GM04503 (cell line): ENCODE measurements around the gene ELMO2.

ENCODE experiments used
- DNase-seq: peaks from one replicate; pipeline ENCODE4 v3.0.0-alpha.2; 2012; ENCODE audit warnings: low read depth

The ELMO2 gene

GRCh38 chr20:46332373-46333160, 73.8 kb downstream of the ELMO2 start:
- no peak for DNase-seq

- DNase-seq = no peak
These were observed 74.6 kb downstream of the ELMO2 start for GRCh38 chr20:46331611-46332361.

- no peak for DNase-seq
These were observed 75.5 kb downstream of the ELMO2 start for GRCh38 chr20:46330831-46331371.

DNA sequence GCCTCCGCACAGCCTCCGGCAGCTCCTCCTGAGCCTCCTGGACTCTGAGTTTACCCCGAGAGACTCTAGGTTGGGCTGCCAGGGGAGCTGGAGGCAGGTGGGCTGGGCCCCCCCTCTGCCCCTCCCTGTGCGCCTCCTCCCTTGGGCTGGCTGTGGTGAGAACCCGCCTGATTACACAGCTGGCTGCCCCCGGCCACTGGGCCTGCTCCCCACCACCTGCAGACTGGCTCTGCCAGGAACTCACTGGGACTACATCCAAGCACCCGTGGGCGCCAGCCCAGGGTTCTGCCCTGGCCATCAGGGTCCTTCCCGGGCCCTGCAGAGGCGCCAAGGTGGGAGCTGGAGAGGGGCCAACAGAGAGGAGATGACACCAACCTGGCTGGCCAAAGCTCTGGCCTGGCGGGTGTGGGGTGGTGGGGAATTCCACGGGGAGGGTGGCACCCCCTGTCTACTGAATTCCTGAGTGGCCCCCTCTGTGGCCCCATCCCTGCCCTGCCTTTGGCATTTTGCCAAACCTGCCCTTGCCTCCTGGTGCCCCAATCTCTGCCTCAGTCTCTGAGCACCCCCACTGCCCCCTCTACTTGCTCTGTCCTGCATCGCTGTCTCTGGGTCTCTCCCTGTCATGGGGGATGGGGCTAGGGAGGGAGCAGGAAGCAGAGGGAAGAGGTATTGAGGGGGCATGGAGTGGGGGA, 76.2 kb downstream of the ELMO2 start:
- no peak for DNase-seq

- no peak for DNase-seq
These were observed 78.1 kb downstream of the ELMO2 start for GRCh38 chr20:46328200-46328882.

- no peak for DNase-seq
These were observed 78.9 kb downstream of the ELMO2 start for GRCh38 chr20:46327557-46327956.

DNA sequence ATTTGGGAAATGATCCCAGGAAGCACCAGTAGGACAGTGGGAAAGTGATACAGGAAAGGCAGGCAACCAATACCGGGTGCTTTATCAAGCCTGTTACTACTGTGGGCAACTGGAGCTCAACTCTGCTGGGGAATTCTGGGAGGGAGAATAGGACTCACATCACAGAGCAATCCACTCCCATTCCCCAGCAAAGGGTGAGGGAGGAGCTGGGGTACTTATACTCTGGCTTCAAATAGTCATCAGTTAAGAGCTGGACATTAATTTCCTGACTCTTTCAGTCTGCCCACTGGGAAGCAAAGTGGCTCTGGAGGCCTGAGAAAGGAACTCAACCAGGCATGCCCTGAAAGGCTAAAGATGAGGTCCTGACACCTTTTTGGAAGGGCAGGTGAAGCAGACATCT, 80.6 kb downstream of the ELMO2 start:
- DNase-seq = no peak

- no peak for DNase-seq
These were observed 81.3 kb downstream of the ELMO2 start for GRCh38 chr20:46324960-46325703.

GRCh38 chr20:46324379-46324778, 82.0 kb downstream of the ELMO2 start:
- no peak for DNase-seq

DNA sequence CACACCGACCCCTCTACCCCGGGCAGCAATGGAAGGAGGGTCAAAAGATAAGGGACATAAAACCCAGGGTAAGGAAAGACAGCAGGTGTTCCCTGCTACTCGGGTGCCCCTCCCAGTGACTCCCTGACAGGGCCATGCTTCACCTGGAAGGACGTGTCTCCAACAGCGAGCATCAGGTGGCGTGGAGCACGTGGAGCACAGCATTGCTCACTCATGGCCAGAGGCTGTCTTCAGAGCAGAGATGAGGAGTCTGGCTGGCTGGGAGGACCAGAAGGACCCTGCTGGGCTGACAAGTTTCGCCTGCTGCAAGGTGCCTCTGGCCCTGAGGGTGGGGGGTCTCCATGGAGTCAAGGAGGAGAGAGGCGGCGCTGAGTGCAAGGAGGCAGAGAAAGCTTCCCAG, 82.9 kb downstream of the ELMO2 start:
- DNase-seq = no peak

- DNase-seq = no peak
These were observed 83.8 kb downstream of the ELMO2 start for GRCh38 chr20:46322641-46323040.

DNA sequence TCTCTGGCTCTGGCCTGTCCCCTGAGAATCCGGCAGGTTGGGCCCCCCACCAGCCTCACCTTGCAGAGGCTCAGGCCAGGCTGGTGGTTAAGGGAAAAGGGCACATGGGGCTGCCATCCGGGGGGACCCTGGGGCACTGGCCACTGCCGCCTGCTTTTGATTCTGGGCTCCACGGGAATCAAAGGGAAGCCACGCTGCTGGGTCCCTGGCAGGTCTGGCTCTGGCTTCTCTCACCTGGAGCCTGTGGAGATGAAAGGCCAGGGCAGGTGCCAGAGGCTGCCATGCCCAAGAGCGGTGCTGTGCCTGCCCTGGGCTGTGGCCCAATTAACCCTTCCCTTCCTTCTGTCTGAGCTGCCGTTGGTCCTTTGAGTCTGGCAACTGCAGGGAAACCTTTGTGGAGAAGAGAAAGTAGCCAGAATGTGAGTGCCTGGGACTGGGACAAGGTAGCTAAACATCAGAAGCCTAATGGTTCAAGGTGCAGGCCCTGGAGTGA, 88.7 kb downstream of the ELMO2 start:
- no peak for DNase-seq

- no peak for DNase-seq
These were observed 89.3 kb downstream of the ELMO2 start for GRCh38 chr20:46316984-46317684.
